ENCODE data around the gene UTS2R. TPM values are rescaled to one million over a fixed set of nuclear protein-coding genes. Genes with fewer than 3 reads are reported as not detected.

UTS2R gene
- total and polyA plus RNA-seq, 2 of the 4 experiments (the other 2 are of a cell fraction), result not detected

DNA sequence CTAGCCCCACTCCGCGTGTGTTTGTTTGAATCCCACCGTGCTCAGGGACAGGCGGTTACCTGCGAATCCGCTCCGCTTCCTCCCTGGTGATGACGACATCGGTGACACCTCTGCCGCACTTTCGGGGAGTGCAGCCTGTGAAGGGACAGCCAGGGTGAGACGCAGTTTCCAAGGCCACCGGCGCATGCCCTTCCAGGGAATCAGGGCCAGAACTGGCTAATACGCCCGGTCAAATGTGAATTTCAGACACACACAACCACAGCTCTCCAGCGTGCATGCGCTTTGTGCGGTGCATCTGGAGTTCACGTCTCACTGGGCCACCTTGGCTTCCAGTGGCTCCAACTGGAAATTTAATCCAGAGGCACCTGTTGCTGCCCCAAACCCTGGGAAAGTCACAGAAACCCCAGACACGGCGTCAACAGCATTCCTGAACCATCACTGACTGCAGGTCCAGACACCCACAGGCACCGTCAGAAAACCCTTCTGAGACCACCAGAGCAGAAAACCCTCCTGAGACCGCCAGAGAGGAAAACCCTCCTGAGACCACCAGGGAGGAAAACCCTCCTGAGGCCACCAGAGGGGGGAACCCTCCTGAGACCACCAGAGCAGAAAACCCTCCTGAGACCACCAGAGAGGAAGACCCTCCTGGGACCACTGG lies 40.0 kb downstream of the UTS2R start:
- 95% methylated on average over 11 of the region's 24 CpGs; no CpG with 5 or more reads in 1 of the 2 experiments for WGBS, 2 experiments (ENCODE audit: extremely low coverage in 2 of 2, insufficient read length in 1 of 2)
- dilution Hi-C loops (cut with HindIII; ENCODE audit: low sequenced_read_pairs, unreplicated experiment), result no loop called here
- no peak overlapping the region for H2BK15ac ChIP-seq (ENCODE audit: low read depth, low read length)
- H3K4me1 ChIP-seq (ENCODE audit: control insufficient read depth, insufficient read depth, low read length), result no peaks in the 10 kb centered on the region
- ChIA-PET POLR2A (ENCODE audit: unreplicated experiment) (no interaction called here), CTCF (no interaction called here)
- no peak overlapping the region for H3K14ac ChIP-seq (replicated peaks; ENCODE audit: low read depth, low read length)
- no peaks in the 10 kb centered on the region for H3K9me1 ChIP-seq (ENCODE audit: insufficient read depth, low read length)
- H3K36me3 ChIP-seq (ENCODE audit: control insufficient read depth, insufficient read depth, low read length), result no peaks in the 10 kb centered on the region
- H2AFZ ChIP-seq (replicated peaks; ENCODE audit: low read length, poor library complexity), result no peak overlapping the region
- no peak overlapping the region for H3K56ac ChIP-seq (ENCODE audit: extremely low read depth, insufficient read depth, low read length)
- no peak overlapping the region for H3K4me2 ChIP-seq (ENCODE audit: low read depth, low read length)
- H3K27me3 ChIP-seq (ENCODE audit: control insufficient read depth, insufficient read depth, low read length), result no peaks in the 10 kb centered on the region
- H4K91ac ChIP-seq (ENCODE audit: insufficient read depth, low read depth, low read length), result no peak overlapping the region
- no peak overlapping the region for H3K4me3 ChIP-seq (ENCODE audit: insufficient read depth, low read depth, low read length)
- no peak overlapping the region for H3K23ac ChIP-seq (ENCODE audit: low read depth, low read length)
- H2BK5ac ChIP-seq (ENCODE audit: low read depth, low read length, poor library complexity, severe bottlenecking), result no peak overlapping the region
- H3K18ac ChIP-seq (ENCODE audit: low read depth, low read length), result no peak overlapping the region
- no peak overlapping the region for H3K9ac ChIP-seq (ENCODE audit: low read depth, low read length)
- no peak overlapping the region for H3K4ac ChIP-seq (ENCODE audit: low read depth, low read length)
- no peak for TF ChIP-seq RAD21 (IDR thresholded peaks at IDR 0.05; ENCODE audit: low read length)
- no peak for TF ChIP-seq MAZ (IDR thresholded peaks at IDR 0.05; ENCODE audit: borderline replicate concordance, low read depth, low read length)
- TF ChIP-seq MAFK (IDR thresholded peaks at IDR 0.05; ENCODE audit: low read depth, low read length), result no peak
- TF ChIP-seq FOS (IDR thresholded peaks at IDR 0.05; ENCODE audit: low read depth, low read length), result no peak
- no peak for TF ChIP-seq CHD1 (IDR thresholded peaks at IDR 0.05; ENCODE audit: low read depth, low read length)
- TF ChIP-seq CEBPB (IDR thresholded peaks at IDR 0.05; ENCODE audit: low read depth, low read length), result no peak
- TF ChIP-seq, protein P1, sequence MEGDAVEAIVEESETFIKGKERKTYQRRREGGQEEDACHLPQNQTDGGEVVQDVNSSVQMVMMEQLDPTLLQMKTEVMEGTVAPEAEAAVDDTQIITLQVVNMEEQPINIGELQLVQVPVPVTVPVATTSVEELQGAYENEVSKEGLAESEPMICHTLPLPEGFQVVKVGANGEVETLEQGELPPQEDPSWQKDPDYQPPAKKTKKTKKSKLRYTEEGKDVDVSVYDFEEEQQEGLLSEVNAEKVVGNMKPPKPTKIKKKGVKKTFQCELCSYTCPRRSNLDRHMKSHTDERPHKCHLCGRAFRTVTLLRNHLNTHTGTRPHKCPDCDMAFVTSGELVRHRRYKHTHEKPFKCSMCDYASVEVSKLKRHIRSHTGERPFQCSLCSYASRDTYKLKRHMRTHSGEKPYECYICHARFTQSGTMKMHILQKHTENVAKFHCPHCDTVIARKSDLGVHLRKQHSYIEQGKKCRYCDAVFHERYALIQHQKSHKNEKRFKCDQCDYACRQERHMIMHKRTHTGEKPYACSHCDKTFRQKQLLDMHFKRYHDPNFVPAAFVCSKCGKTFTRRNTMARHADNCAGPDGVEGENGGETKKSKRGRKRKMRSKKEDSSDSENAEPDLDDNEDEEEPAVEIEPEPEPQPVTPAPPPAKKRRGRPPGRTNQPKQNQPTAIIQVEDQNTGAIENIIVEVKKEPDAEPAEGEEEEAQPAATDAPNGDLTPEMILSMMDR (conservative IDR thresholded peaks at IDR 0.05; ENCODE audit: low read depth, low read length), result no peak
- TF ChIP-seq, protein P2, sequence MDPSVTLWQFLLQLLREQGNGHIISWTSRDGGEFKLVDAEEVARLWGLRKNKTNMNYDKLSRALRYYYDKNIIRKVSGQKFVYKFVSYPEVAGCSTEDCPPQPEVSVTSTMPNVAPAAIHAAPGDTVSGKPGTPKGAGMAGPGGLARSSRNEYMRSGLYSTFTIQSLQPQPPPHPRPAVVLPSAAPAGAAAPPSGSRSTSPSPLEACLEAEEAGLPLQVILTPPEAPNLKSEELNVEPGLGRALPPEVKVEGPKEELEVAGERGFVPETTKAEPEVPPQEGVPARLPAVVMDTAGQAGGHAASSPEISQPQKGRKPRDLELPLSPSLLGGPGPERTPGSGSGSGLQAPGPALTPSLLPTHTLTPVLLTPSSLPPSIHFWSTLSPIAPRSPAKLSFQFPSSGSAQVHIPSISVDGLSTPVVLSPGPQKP (IDR thresholded peaks at IDR 0.05; ENCODE audit: borderline replicate concordance, low read depth, low read length), result no peak
- no peak for TF ChIP-seq MXI1 (IDR thresholded peaks at IDR 0.05; ENCODE audit: borderline replicate concordance, low read depth, low read length)
- TF ChIP-seq NFE2L2 (IDR thresholded peaks at IDR 0.05; ENCODE audit: low read depth, low read length), result no peak
- TF ChIP-seq, protein P3, sequence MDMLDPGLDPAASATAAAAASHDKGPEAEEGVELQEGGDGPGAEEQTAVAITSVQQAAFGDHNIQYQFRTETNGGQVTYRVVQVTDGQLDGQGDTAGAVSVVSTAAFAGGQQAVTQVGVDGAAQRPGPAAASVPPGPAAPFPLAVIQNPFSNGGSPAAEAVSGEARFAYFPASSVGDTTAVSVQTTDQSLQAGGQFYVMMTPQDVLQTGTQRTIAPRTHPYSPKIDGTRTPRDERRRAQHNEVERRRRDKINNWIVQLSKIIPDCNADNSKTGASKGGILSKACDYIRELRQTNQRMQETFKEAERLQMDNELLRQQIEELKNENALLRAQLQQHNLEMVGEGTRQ (IDR thresholded peaks at IDR 0.05; ENCODE audit: low read depth, low read length), result no peak
- TF ChIP-seq SMC3 (IDR thresholded peaks at IDR 0.05; ENCODE audit: low read depth, low read length), result no peak
- no peak for TF ChIP-seq RFX5 (IDR thresholded peaks at IDR 0.05; ENCODE audit: low read depth, low read length)
- no peak for TF ChIP-seq RCOR1 (IDR thresholded peaks at IDR 0.05; ENCODE audit: insufficient replicate concordance, low read length)
- no peak for TF ChIP-seq BHLHE40 (IDR thresholded peaks at IDR 0.05; ENCODE audit: low read depth, low read length)
- TF ChIP-seq POLR2A (IDR thresholded peaks at IDR 0.05; ENCODE audit: low read depth, low read length), result no peak
- BruUV-seq (replicated peaks), result no TSS peak
- in situ Hi-C loops (cut with MboI; ENCODE audit: low sequenced_read_pairs), result no loop called here
- no peak overlapping the region for H4K8ac ChIP-seq (ENCODE audit: low read depth in 2 of 2, low read length in 2 of 2)
- H2AK5ac ChIP-seq (ENCODE audit: low read depth, low read length), result no peak overlapping the region
- H2BK120ac ChIP-seq (ENCODE audit: low read depth, low read length), result no peak overlapping the region
- no peak overlapping the region for H4K5ac ChIP-seq (ENCODE audit: low read depth, low read length)
- no peaks in the 10 kb centered on the region for H3K9me3 ChIP-seq (ENCODE audit: control insufficient read depth, insufficient read depth, low read length)
- ATAC-seq (ENCODE audit: low read depth), result no peak
- H3K27ac ChIP-seq (ENCODE audit: insufficient read depth, low read length), result no peak overlapping the region
- no peak overlapping the region for H2AK9ac ChIP-seq (replicated peaks; ENCODE audit: low read depth, low read length, poor library complexity)
- H2BK20ac ChIP-seq (ENCODE audit: low read depth, low read length), result no peak overlapping the region
- intact Hi-C loops (cut with micrococcal nuclease), result loop anchor here (5.0 kb wide), 1 partner anchor 169 kb away; no protein-coding TSS in a partner anchor
- peaks cover 0 to 16% of the 10 kb centered on the region in 2 experiments; a peak in 2 of 4 replicates for H3K79me1 ChIP-seq (ENCODE audit: low read depth in 1 of 2, low read length in 2 of 2)
- DNase-seq, result no peak
- H4K20me1 ChIP-seq (ENCODE audit: insufficient read depth, low read length), result peaks cover 19% of the 10 kb centered on the region

All from IMR-90 (cell line).